ENCODE measurements around the gene RELT. TPM values are rescaled to one million over a fixed set of nuclear protein-coding genes. Genes with fewer than 3 reads are reported as not detected.
A peak's percentile ranks its signal among the peaks of the same experiment; 100 is the strongest.

Gene RELT
- total RNA-seq, 2 donors from 2014 or later: 2.0 to 7.0 TPM

- Histone ChIP-seq H3K36me3 (no peaks in the 10 kb centered on the region), H3K4me3 (no peak overlapping the region), H3K27ac (no peak overlapping the region), H3K9me3 (no peaks in the 10 kb centered on the region), H3K4me1 (peaks cover 2 to 18% of the 10 kb centered on the region in 2 donors), H3K27me3 (no peaks in the 10 kb centered on the region)
- DNase-seq (ENCODE audit: low spot score): no peak
- TF ChIP-seq, protein P1, sequence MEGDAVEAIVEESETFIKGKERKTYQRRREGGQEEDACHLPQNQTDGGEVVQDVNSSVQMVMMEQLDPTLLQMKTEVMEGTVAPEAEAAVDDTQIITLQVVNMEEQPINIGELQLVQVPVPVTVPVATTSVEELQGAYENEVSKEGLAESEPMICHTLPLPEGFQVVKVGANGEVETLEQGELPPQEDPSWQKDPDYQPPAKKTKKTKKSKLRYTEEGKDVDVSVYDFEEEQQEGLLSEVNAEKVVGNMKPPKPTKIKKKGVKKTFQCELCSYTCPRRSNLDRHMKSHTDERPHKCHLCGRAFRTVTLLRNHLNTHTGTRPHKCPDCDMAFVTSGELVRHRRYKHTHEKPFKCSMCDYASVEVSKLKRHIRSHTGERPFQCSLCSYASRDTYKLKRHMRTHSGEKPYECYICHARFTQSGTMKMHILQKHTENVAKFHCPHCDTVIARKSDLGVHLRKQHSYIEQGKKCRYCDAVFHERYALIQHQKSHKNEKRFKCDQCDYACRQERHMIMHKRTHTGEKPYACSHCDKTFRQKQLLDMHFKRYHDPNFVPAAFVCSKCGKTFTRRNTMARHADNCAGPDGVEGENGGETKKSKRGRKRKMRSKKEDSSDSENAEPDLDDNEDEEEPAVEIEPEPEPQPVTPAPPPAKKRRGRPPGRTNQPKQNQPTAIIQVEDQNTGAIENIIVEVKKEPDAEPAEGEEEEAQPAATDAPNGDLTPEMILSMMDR (IDR thresholded peaks at IDR 0.05): no peak
Measured at GRCh38 chr11:73398721-73399120, 22.5 kb downstream of the RELT start.

DNA sequence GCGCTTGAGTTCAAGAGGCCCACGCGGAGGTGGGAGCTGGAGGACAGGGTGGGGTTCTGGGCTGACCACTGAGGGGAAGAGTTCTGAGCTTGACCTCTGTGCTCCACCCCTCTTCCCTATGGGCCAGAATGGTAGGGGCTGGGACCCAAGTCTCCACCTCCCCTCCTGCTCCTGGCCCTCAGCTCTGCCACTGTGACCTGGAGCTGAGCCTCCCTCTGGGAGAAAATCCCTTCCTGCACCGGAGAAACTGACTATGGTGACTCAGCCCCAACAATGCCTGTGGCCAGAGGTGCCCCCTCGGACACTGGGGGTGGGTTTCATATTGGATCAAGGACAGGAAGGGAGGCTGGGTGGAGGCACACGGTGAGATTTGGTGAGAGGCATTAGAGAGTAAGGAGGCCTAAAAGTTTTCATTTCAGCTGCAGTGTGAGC lies 23.0 kb downstream of the RELT start:
- Histone ChIP-seq H3K4me1 (peaks cover 2 to 22% of the 10 kb centered on the region in 2 donors), H3K27ac (peak overlapping the region; percentile 32 to 36), H3K36me3 (no peaks in the 10 kb centered on the region), H3K4me3 (no peak overlapping the region), H3K27me3 (no peaks in the 10 kb centered on the region), H3K9me3 (no peaks in the 10 kb centered on the region)
- TF ChIP-seq, protein P1 (IDR thresholded peaks at IDR 0.05): no peak
- DNase-seq (ENCODE audit: low spot score): peak; percentile 56

DNA sequence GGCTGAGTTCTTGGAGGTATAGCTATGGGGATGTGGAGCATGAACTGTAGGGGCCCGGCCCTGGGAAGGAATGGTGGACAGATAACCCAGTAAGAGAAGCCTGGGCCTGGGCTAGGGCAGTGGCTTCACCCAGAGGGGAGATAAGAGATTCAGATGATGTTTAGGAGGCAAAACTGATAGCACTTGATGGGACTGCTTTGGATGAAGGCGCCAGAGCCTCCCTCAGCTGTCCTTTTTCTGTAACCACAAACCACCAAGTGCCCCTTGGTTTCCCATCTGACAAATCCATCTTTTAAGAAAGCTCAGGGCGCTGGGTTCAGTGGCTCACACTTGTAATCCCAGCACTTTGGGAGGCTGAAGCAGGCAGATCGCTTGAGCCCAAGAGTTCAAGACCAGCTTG lies 23.4 kb downstream of the RELT start:
- no peaks in the 10 kb centered on the region for H3K27me3 ChIP-seq
- no peaks in the 10 kb centered on the region for H3K9me3 ChIP-seq
- peaks cover 2 to 26% of the 10 kb centered on the region in 2 donors for H3K4me1 ChIP-seq
- TF ChIP-seq, protein P1 (IDR thresholded peaks at IDR 0.05): no peak
- H3K36me3 ChIP-seq: no peaks in the 10 kb centered on the region
- DNase-seq (ENCODE audit: low spot score): no peak
- peak overlapping the region; percentile 32 to 36 for H3K27ac ChIP-seq
- H3K4me3 ChIP-seq: no peak overlapping the region

- H3K36me3 ChIP-seq: peaks cover 4% of the 10 kb centered on the region
- H3K9me3 ChIP-seq: no peaks in the 10 kb centered on the region
- peak overlapping the region in 1 of 2 donors; percentile 36 for H3K27ac ChIP-seq
- no peak overlapping the region for H3K4me3 ChIP-seq
- peaks cover 2 to 29% of the 10 kb centered on the region in 2 donors for H3K4me1 ChIP-seq
- TF ChIP-seq, protein P1 (IDR thresholded peaks at IDR 0.05): no peak
- H3K27me3 ChIP-seq: no peaks in the 10 kb centered on the region
- DNase-seq (ENCODE audit: low spot score): no peak
Measured at GRCh38 chr11:73400293-73400692, 24.1 kb downstream of the RELT start.

- TF ChIP-seq, protein P1 (IDR thresholded peaks at IDR 0.05): no peak
Measured at GRCh38 chr11:73401217-73401923, 25.2 kb downstream of the RELT start.

More at GRCh38 chr11:73401217-73401923, 25.2 kb downstream of the RELT start:
- peaks cover 2 to 29% of the 10 kb centered on the region in 2 donors for H3K4me1 ChIP-seq
- no peak for DNase-seq (ENCODE audit: low spot score)
- H3K36me3 ChIP-seq: peaks cover 14% of the 10 kb centered on the region
- H3K9me3 ChIP-seq: no peaks in the 10 kb centered on the region
- no peak overlapping the region for H3K4me3 ChIP-seq
- H3K27ac ChIP-seq: no peak overlapping the region
- H3K27me3 ChIP-seq: no peaks in the 10 kb centered on the region
